Measurements from ENCODE around the gene LAX1.
"Not testable (repeated sequence)": the region's sequence is repeated elsewhere in the genome, so short reads cannot be mapped to it uniquely, and the experiment has no call there.

LAX1 gene

DNA sequence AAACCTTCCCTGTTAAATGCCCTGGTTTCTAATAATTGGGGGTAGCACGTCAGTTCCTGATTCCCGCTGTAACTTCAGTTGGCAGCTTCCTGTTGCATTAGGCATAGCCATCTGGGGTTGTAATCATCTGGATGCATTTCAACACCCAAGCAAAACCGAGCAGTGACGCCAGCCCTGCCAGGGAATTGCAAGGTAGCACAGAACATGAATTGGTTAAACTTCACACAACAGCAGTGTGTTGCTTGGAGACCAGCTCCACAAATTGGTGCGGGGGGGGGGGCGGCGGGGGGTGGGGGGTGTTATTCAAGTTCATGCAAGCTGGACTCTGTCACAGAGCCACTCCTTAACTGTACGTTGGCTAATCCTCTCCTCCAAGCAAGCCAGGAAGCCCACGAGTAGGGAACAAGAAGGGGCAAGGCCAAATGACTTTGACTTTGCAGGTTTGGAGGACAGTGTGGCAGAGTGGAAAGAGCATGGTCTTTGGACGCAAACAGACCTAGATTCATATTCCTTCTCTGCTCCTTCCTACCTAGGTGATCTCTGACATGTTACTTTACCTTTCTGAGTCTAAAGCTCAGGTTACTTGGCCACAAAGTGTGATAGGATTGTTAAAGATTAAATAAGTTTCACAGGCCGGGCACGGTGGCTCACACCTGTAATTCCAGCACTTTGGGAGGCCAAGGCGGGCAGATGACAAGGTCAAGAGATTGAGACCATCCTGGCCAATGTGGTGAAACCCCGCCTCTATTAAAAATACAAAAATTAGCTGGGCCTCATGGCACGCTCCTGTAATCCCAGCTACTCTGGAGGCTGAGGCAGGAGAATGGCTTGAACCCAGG, 4.7 kb downstream of the LAX1 start:
- DNase-seq = no peak

DNA sequence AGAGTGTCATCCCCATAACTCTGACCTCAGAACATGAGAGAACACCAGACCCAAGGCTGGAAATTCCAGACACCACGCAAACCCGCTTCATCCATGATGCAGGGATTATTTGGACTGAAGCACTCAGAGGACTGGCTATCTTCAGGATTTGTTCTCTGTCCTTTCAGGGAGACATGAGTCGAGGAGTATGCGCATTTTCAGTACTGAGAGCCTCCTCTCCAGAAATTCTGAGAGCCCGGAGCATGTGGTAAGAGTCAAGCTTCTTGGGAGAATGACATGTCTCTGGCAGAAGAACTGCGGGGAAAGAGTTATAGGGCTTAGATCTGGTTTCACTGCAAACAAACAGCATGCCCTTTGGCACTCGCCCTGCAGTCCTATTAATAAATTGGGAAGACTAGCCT, 6.9 kb downstream of the LAX1 start:
- no peak for DNase-seq

DNA sequence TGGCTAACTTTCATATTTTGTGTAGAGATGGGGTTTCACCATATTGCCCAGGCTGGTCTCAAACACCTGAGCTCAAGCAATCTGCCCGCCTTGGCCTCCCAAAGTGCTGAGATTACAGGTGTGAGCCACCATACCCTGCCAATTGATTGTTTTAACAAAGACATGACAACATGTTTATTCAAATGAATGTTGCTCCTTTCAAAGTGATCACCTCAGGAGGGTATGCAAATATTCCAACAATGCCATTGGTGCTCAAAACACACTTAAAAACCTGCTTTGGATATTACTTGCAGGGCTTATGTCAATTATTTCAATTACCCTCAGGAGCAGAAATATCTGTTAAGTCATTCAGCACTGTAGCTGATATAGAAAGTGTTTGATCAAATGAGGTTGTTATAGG, 7.9 kb downstream of the LAX1 start:
- no peak for DNase-seq

DNA sequence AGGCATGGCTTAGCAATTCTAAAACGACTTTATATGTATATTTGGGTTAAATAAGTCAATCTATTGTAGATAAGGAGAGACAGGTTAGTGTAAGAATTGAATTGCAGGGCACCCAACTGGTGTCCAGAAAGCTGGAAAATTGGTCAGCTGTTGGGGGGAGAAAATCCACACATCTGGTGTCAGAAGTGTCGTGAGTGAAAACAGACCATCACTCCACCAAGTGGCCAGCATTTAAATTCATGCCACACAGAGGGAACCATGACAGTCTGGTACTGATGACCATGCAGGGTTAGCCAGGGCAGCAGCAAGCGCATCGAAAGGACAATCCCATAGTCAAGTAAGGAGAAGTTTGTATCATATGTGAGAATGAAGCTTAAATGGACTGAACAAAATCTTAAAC, 11.7 kb downstream of the LAX1 start:
- DNase-seq = no peak

DNA sequence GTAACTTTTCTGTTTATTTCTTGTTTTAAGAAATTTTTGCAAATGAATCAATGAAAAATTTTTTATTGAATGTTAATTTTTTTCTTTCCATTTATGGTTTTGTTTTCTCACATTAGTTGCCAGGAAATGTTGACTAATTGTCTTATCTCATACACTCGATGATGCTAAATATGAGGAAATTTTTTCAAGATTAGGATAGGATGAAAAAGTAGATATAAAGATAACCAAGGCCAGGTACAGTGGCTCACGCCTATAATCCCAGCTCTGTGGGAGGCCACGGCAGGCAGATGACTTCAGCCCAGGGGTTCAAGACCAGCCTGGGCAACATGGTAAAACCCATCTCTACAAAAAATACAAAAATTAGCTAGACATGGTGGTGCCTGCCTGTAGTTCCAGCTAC, 12.6 kb downstream of the LAX1 start:
- DNase-seq = no peak

DNA sequence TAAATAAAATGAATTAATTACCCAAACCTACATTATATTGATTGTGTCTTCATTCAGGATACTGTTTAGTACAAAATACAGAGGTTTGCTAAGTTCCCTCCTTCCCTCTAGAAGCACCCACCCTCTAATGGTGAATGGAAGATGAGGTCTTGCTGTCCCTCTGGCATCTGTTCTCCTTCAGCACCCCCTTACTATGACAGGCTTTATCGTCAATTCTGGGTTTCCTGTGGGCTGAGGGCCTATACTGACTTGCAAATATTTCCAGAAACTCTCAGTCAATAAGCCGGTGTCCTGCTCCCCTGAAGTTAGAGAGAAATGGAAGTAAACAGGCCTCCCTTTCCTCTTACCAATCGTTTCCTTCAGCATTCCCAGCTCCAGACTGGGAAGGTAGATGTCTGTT, 13.2 kb downstream of the LAX1 start:
- no peak for DNase-seq

DNA sequence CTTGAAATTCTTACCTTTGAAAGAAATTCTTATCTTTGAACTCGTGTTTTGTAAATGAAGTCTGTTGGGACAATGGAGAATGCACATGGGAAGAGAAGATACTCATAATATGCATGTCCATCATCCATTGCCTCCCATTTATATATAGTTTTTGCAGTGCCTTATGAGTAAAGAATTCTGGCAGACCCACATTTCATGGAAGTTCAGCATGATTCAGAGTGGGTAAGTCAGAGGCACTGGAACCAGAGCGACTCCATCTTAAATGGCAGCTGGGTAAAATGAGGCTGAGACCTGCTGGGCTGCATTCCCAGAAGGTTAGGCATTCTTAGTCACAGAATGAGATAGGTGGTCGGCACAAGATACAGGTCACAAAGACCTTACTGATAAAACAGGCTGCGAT, 13.8 kb downstream of the LAX1 start:
- no peak for DNase-seq

DNA sequence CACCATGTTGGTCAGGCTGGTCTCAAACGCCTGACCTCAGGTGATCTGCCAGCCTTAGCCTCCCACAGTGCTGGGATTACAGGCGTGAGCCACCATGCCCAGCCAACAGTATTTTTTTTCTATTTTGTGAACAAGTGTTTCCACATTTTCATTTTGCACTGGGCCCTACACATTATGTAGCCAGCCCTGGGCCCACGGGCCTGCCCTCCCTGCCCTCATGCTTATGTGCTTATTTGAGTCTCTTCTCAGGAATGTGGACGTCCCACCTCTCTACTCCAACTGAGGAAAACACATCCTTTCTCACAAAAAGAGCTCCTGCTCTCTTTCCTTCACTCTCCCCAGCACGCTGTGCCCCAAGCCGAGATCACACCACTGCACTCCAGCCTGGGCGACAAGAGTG, 17.0 kb downstream of the LAX1 start:
- no peak for DNase-seq

DNA sequence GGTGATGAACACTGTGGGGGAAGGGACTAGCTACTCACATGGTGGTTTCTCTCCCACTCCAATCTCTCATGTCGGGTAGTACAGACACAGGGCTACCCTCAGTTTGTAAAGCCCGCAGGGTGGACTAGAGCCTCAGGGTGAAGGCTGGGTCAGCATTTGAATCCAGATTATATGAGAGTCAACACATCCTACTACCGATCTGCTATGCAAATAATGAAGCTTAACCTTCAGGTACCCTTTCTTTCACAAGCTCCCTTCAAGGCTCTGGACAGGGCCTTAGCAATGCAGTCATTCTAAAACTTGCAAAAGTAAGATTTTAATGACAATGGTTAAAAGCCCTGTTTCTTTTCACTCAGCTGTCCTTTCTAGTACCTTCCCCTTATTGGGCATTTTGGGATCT, 25.0 kb downstream of the LAX1 start:
- DNase-seq = no peak

DNA sequence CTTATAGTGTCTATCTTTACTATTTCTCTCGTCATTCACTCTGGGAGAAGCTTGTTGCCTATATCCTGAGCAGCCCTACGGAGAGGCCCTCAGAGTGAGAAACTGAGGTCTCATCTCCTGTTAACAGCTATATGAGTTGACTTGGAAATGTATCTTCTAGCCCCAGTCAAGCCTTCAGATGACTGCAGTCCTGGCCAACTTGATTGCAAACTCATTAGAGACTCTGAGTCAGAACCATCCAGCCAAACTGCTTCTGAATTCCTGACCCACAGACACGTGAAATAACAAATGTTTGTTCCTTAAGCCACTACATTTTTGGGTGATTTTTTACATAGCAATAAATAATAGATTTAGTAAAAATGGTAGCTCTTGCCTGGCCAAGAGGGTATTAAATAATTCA, 26.5 kb downstream of the LAX1 start:
- no peak for DNase-seq

DNA sequence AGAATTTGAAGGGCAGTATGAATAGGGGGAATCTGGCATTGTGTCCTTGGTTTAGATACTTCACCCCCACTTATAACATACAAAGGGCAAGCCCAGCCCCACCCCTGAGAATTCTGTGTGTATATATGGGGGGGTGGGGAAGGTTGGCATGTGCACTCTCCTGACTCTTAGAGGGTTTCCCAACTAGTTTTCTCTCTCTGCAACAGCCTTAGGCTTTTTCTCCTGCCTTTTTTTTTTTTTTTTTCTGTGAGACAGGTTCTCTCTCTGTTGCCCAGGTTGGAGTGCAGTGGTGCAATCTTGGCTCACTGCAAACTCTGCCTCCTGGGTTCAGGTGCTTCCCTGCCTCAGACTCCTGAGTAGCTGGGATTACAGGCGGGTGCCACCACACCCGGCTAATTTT, 27.5 kb downstream of the LAX1 start:
- no peak for DNase-seq

DNA sequence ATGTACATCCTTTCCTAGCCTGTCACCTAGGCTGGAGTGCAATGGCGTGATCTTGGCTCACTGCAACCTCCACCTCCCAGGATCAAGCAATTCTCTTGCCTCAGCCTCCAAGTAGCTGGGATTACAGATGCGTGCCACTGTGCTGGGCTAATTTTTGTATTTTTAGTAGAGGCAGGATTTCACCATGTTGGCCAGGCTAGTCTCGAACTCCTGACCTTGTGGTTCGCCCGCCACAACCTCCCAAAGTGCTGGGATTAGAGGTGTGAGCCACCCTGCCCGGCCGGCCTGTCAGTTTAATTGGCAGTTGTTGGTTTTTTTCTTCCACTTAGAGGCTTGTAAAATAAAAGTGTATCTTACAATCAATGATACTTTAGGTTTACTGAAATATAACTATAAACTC, 28.6 kb downstream of the LAX1 start:
- DNase-seq = not testable (repeated sequence)

DNA sequence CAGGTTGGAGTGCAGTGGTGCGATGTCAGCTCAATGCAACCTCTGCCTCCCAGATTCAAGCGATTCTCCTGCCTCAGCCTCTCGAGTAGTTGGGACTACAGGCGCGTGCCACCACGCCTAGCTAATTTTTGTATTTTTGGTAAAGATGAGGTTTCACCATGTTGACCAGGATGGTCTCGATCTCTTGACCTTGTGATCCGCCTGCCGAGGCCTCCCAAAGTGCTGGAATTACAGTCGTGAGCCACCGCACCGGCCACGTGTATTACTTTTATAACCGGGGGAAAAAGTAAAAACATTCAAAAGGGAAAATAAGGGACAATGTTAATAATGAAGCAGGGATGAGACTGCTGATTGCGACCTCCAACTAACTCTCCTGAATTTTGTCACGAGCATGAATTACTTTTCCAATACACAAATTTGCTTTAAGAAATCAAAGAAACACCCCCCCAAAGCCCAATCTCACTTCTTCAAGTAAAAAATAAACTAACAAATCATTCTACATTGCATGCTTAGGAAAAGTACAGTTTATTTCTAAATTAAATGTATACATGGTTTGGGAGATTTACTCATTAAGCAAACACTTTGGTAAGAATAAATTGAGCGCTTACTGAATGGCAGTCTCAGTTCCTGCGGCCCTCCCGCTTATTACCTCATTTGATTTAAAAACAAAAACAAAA, 29.9 kb downstream of the LAX1 start:
- no peak for DNase-seq

DNA sequence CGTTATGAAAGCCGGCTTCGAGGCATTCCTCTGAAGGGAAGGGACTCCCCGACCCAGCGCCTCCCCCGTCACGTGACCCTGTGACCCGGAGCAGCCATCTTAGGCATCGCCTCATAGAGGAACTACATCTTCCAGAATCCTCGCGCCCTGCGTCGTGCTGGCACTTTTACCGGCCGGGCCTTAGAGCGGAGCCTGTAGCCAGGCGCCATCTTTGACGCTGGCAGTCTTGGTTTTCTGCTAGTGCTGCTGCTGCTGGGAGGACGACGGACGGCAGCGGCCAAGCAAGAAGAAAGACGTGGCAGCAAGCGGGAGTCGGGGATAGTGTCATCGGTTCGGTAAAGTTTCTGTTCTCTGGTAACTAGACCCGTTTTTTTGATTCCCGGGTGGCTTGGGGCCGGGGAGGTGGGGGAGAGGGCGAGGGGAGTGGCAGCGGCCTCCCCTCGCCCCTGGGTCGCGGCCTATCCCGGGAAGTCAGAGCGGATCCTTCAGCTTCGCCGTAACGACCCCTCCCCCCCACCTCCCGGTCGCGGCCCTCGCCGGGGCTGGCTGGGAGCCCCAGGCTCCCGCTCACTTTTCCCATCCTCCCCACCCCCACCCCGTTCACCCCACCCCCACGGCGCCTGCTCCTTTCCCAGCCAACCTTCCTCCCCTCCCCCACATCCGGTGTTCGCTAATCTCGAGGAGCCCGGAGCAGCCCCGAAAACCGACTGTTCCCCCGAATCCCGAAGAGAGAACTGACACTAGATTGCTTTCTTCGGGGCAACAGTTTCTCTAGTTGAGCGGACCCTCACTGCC, 30.7 kb downstream of the LAX1 start, which contains the start of the genes ZBED6 and ZC3H11A:
Gene ZBED6 (plus strand): TSS at position 183 of the 795 bp plus-strand sequence. CDS start 1,900 bp downstream, outside the sequence.
Gene ZC3H11A (plus strand): TSS at position 183 of the 795 bp plus-strand sequence. CDS start 21,448 bp downstream, outside the sequence.
- DNase-seq = peak; percentile 95 to 99

DNA sequence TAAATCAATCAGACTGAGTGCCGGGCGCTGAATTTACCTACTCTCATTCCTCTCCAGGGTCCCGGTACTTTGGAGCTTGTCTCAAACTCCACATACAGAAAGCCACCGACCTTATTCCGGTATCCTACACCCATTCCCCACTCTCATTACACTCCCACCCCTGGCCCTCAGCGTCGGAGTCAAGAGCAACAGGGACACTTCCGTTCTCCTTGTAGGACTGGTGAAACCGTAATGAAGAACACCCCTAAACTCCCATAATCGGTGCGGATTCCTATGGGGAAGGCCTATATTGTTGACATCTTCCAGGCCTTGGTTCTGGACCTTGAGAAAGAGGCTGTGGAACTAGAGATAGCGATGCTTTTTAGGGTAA, 31.2 kb downstream of the LAX1 start:
- DNase-seq = peak; percentile 2 to 13

DNA sequence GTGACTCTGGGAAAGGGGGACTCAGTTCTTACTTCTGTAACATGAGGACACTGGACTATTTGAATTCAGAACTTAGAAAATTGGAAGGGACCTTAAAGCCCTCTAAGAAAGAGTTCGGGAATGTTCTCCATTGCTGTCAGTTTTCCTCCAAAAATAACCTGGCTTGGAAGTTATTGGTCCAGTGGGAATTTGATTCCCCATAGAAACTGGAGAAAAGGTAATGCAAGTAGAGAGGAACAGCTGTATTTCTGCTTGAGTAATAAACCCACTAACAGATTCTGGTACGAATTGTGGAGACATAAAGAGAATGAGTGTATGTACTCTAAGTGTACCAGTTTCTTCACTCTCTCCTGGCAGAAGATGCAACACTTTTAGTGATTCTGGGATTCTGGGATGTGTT, 32.2 kb downstream of the LAX1 start:
- no peak for DNase-seq

DNA sequence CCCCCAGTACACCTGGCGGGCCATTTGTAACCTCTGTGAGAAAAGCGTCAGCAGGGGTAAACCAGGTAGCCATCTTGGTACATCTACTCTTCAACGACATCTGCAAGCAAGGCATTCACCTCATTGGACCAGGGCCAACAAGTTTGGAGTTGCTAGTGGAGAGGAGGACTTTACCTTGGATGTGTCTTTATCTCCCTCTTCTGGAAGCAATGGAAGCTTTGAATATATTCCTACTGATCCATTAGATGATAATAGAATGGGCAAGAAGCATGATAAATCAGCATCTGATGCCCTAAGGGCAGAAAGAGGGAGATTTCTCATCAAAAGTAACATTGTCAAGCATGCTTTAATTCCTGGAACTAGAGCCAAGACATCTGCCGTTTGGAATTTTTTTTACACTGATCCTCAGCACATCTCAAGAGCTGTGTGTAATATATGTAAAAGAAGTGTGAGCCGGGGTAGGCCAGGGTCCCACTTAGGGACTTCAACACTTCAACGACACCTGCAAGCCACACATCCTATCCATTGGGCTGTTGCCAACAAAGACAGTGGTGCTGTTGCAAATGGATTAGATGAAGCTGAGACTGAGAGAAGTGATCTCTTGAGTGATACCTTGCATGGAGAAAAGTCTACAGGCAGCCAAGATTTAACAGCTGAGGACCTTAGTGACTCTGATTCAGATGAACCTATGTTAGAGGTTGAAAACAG, 33.1 kb downstream of the LAX1 start:
- no peak for DNase-seq

DNA sequence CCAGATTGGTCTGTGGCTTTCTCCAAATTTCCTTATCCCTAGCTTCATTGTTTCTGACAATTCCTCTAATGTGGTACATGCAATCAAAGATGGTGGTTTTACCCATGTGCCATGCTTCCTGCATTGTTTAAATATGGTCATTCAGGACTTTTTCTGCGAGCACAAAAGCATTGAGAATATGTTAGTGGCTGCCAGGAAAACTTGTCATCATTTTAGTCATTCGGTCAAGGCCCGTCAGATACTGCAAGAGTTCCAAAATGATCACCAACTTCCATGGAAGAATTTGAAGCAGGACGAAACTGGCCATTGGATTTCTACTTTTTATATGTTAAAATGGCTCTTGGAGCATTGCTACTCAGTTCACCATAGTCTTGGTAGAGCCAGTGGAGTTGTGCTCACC, 34.2 kb downstream of the LAX1 start:
- no peak for DNase-seq

DNA sequence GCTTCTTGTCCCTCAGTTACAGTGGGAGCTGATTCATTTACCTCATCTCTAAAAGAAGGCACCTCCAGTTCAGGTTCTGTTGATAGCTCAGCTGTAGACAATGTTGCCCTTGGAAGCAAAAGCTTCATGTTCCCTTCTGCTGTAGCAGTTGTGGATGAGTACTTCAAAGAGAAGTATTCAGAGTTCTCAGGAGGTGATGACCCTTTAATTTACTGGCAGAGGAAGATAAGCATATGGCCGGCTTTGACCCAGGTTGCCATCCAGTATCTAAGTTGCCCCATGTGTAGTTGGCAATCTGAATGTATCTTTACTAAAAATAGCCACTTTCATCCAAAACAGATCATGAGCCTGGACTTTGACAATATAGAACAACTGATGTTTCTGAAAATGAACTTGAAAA, 35.0 kb downstream of the LAX1 start:
- DNase-seq = no peak

DNA sequence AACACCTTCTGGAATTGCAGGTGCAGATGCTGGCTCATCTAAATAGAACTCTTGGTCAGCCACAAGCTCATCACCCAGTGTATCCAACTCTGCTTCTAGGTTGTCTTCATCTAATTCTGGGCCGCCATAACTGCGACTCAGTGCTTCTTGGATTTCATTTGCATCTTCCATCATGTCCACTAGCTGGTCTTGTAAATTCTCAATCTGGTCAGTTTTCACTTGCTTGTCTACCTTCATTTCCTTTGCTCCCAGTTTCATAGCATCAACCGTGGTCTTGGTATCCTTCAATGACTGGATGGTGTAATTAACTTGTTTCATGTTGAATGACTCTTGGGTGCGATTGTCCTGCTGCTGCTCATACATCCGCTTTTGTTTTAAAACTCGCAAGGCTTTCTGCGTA, 40.7 kb downstream of the LAX1 start:
- no peak for DNase-seq

DNA sequence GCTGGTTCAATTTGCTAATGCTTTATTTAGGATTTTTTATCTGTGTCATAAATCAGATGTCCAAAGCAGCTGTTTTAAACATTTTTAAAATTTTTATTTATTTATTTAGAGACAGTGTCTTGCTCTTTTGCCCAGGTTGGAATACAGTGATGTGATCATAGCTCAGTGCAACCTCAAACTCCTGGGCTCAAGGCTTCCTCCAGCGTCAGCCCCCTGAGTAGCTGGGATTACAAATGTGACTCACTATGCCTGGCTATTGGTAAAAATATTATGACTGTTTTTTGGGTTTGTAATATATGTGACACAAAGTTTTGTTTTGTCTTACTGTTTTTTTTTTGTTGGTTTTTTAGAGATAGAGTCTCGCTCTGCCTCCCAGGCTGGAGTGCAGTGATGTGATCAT, 42.2 kb downstream of the LAX1 start:
- no peak for DNase-seq

DNA sequence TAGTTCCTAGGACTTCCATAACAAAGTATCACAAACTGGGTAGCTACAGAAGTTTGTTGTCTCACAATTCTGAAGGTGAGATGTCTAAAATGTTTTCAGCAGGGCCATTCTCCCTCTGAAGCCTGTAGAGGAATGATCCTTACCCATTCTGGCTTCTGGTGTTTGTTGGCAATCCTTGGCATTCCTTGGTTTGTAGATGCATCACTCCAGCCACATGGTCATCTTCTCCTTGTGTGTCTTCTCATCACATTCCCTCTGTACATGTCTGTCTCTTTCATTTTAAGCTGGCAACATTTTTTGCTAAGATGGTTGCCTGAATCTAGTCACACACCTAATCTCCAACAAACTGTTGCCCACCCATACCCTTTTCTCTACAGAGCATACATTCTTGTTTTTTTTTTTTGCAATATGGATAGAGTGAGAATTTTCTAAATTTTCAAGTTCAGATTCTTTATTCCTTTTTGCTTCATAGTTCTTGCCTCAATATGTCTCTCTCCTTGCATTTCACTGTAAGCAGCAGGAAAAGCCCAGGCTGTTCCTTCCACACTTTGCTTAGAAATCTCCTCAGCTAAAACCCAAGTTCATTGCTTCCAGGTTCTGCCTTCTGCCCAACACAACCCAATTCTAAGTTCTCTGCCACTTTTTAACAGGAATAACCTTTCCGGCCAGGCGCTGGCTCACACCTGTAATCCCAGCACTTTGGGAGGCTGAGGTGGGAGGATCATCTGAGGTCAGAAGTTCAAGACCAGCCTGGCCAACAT, 48.8 kb downstream of the LAX1 start:
- no peak for DNase-seq

Data from stimulated activated CD4-positive, alpha-beta T cell treated with anti-CD3 and anti-CD28 coated beads, Interleukin-4, amount 100 ng/mL, for 4 hours (primary cell).